ENCODE results near the gene UBE2N. TPM values are rescaled to one million over a fixed set of nuclear protein-coding genes. Genes with fewer than 3 reads are reported as not detected.

UBE2N gene
- total RNA-seq, 1 experiment from 2014 or later: 82.1 TPM

- Histone ChIP-seq H3K27ac (no peak overlapping the region), H3F3A (ENCODE audit: insufficient read depth, low read depth) (no peaks in the 10 kb centered on the region), H2AFZ (no peak overlapping the region), H3K4me3 (no peak overlapping the region), H3K36me3 (ENCODE audit: low read depth) (no peaks in the 10 kb centered on the region), H3K9me2 (ENCODE audit: insufficient read depth) (no peaks in the 10 kb centered on the region), H3K79me2 (ENCODE audit: low read depth) (no peaks in the 10 kb centered on the region), H3K9me3 (ENCODE audit: insufficient read depth, low read depth) (no peaks in the 10 kb centered on the region), H3K4me2 (no peak overlapping the region), H4K20me1 (ENCODE audit: insufficient read depth) (no peaks in the 10 kb centered on the region), H3K4me1 (replicated peaks; ENCODE audit: insufficient read depth) (0 out of 2 replicates have a peak, but pooled peaks cover 4% of the 10 kb centered on the region), H3K27me3 (ENCODE audit: insufficient read depth, low read depth) (no peaks in the 10 kb centered on the region)
- no peak for TF ChIP-seq CTCF (conservative IDR thresholded peaks at IDR 0.05)
- TF ChIP-seq EZH2 (IDR thresholded peaks at IDR 0.05; ENCODE audit: low read depth): no peak
- no peak for DNase-seq
- no TSS peak for BruUV-seq (replicated peaks)
- intact Hi-C loops (cut with micrococcal nuclease; ENCODE audit: unreplicated experiment): loop anchor here (5.0 kb wide), 1 partner anchor 1514 kb away; no protein-coding TSS in a partner anchor
- ChIA-PET POLR2A (ENCODE audit: unreplicated experiment) (no interaction called here), CTCF (no interaction called here)
These were observed 80.4 kb downstream of the UBE2N start for GRCh38 chr12:93361151-93361919.

- intact Hi-C loops (cut with micrococcal nuclease; ENCODE audit: unreplicated experiment): loop anchor here (5.0 kb wide), 1 partner anchor 1513 kb away; no protein-coding TSS in a partner anchor
- H3K27ac ChIP-seq: no peak overlapping the region
- BruUV-seq (replicated peaks): no TSS peak
- H3K4me2 ChIP-seq: no peak overlapping the region
- H3F3A ChIP-seq (ENCODE audit: insufficient read depth, low read depth): no peaks in the 10 kb centered on the region
- no peak overlapping the region for H3K4me3 ChIP-seq
- no peaks in the 10 kb centered on the region for H3K9me2 ChIP-seq (ENCODE audit: insufficient read depth)
- H3K79me2 ChIP-seq (ENCODE audit: low read depth): no peaks in the 10 kb centered on the region
- TF ChIP-seq EZH2 (IDR thresholded peaks at IDR 0.05; ENCODE audit: low read depth) (no peak), CTCF (conservative IDR thresholded peaks at IDR 0.05) (no peak)
- H3K27me3 ChIP-seq (ENCODE audit: insufficient read depth, low read depth): no peaks in the 10 kb centered on the region
- CTCF ChIA-PET: no interaction called here
- H4K20me1 ChIP-seq (ENCODE audit: insufficient read depth): no peaks in the 10 kb centered on the region
- H3K9me3 ChIP-seq (ENCODE audit: insufficient read depth, low read depth): no peaks in the 10 kb centered on the region
- no peak overlapping the region for H2AFZ ChIP-seq
- POLR2A ChIA-PET (ENCODE audit: unreplicated experiment): no interaction called here
- H3K4me1 ChIP-seq (replicated peaks; ENCODE audit: insufficient read depth): 0 out of 2 replicates have a peak, but pooled peaks cover 4% of the 10 kb centered on the region
- no peak for DNase-seq
- H3K36me3 ChIP-seq (ENCODE audit: low read depth): no peaks in the 10 kb centered on the region
These were observed 81.1 kb downstream of the UBE2N start for GRCh38 chr12:93360688-93361087.

- no peaks in the 10 kb centered on the region for H3F3A ChIP-seq (ENCODE audit: insufficient read depth, low read depth)
- TF ChIP-seq EZH2 (IDR thresholded peaks at IDR 0.05; ENCODE audit: low read depth) (no peak), CTCF (conservative IDR thresholded peaks at IDR 0.05) (no peak)
- H3K36me3 ChIP-seq (ENCODE audit: low read depth): no peaks in the 10 kb centered on the region
- H3K4me2 ChIP-seq: no peak overlapping the region
- POLR2A ChIA-PET (ENCODE audit: unreplicated experiment): no interaction called here
- no TSS peak for BruUV-seq (replicated peaks)
- no peak overlapping the region for H2AFZ ChIP-seq
- CTCF ChIA-PET: no interaction called here
- intact Hi-C loops (cut with micrococcal nuclease; ENCODE audit: unreplicated experiment): no loop called here
- no peaks in the 10 kb centered on the region for H4K20me1 ChIP-seq (ENCODE audit: insufficient read depth)
- no peak overlapping the region for H3K27ac ChIP-seq
- 0 out of 2 replicates have a peak, but pooled peaks cover 4% of the 10 kb centered on the region for H3K4me1 ChIP-seq (replicated peaks; ENCODE audit: insufficient read depth)
- DNase-seq: no peak
- H3K79me2 ChIP-seq (ENCODE audit: low read depth): no peaks in the 10 kb centered on the region
- H3K4me3 ChIP-seq: no peak overlapping the region
- H3K9me3 ChIP-seq (ENCODE audit: insufficient read depth, low read depth): no peaks in the 10 kb centered on the region
- no peaks in the 10 kb centered on the region for H3K27me3 ChIP-seq (ENCODE audit: insufficient read depth, low read depth)
- no peaks in the 10 kb centered on the region for H3K9me2 ChIP-seq (ENCODE audit: insufficient read depth)
These were observed 82.9 kb downstream of the UBE2N start for GRCh38 chr12:93358821-93359220.

Measured in PC-9 (cell line).